SHP77 (cell line): ENCODE results near the gene CABLES2.

Source experiments
- DNase-seq, 2 experiments: peaks; one replicate each; lab custom pipeline; 2025; lab: John Stamatoyannopoulos, UW

Gene CABLES2

DNA sequence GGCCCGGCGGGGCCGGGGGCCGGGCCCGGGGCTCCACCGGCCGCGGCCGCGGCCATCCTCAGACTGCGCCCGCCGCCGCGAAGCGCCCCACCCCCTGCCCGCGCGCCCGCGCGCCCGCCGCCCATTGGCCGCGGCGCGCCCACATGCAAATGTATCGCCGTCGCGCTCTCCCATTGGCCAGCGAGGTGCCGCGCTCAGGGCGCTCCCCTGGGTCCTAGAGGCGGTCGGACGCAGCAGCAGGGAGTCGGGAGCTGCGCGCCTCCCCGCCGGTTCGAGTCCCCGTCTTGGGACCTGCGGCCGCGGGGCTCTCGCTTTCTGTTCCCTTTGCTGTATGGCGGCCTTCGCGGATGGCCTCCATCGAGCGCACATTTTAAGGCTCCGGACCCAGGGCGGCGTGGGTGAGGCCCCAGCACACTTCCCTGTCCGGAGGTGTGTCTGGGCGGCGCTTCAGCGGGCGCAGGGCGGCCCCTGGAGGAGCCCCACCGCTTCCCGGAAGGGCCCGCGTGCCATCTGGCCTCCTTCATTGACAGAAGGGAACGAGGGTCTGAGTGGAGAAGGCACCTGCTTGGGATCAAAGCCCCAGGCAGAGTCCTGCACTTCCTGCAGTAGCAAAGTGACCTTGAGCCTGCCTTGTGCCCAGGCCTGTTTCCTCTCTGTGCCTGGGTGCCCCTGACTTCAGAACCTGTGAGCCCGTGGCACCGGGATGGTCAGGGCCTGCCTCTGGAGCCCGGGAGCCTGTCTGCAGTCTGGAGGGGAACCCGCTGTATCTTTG, at the start of gene CABLES2:
Gene CABLES2 (minus strand): TSS at position 65 of the 772 bp plus-strand sequence. CDS start 9 bp downstream, at position 56.
- DNase-seq: peak; percentile 98 to 99

GRCh38 chr20:62455929-62456328, 48.8 kb upstream of the CABLES2 start:
- DNase-seq: no peak

- DNase-seq: no peak
These were observed 48.0 kb upstream of the CABLES2 start for GRCh38 chr20:62454904-62455636.

DNA sequence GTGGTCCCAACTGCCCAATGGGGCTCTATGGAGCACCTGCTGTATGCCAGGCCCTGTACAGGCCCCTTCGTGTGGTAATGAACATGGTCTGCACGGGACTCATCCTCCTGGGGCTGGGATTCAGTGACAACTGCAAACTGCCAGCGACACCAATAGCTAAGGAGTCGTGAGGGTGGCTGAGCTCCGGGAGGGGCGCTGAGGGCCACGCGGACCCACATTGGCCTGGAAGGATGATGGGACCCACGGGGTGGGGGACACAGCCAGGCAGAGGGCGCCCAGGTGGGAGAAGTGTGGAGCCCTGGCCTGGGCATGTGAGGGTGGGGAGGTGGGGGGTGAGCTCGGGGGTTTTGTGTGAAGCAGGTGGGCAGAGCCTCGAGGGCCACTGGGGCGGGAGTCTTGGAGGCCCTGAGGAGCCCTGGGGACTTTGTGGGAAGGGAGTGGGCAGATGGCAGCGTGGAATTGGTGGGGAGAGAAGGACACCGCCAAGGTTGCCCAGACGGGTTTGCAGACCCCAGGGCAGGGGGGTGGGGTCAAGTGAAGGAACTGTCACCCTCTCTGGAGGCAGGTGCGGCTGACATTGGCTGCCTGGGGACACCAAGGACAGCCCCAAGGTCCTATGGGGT, 46.2 kb upstream of the CABLES2 start:
- no peak for DNase-seq

DNA sequence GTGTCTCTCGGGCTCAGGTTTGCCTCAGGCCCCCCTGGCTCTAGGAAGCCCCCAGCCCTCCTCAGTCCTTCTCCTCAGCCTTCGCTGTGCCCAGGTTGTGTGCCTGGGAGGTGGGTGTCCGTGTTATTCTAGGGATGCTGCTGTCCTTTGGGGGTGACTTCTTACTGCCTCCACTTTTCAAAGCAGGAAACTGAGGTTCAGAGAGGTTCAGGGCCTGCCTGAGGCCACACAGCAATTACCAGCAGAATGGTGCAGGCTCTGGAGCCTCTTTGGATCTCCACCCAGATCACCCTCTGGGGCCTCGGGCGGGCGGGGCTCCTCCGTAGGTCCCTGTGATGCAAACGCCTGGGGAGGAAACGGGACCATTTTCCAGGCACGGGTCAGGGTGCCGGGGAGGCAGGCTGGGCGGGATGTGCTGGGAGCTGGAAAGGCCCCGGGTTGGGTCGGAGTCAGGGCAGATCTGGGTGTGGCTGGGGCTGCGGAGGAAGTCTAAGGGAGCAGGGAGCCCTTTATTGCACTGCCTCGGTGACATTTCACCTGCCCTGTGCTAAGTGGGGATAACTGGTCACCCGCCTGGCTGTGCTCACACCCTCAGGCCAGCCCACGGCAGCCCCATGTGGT, 45.5 kb upstream of the CABLES2 start:
- no peak for DNase-seq

GRCh38 chr20:62451970-62452369, 44.9 kb upstream of the CABLES2 start:
- no peak for DNase-seq

DNA sequence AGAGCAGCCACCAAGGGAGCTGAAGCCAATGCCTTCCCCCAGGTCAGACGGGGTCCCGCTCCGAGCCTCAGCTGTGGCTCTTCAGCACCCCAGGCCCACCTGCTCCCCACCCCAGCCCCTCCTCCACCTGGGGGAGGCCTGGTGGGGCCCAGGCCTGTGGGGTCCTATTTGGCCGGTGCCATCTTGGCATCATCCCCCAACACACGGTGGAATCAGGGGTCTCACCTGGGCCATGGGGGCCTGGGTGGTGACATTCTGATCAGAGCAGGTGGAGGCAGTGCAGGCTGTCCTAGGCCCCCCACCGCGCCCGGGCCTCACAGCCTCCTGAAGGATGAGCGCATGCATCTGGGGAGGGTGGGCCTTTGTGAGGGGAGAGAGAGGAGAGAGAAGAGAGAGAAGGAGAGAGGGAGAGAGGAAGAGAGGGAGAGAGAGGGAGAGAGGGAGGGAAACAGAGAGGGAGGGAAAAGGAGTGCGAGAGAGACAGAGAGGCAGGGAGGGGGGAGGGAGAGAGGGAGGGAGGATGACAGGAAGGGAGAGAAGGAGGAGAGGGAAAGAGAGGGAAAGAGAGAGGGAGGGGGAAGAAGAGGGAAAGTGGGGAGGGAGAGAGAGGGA, 44.2 kb upstream of the CABLES2 start:
- no peak for DNase-seq

- DNase-seq: no peak
These were observed 43.0 kb upstream of the CABLES2 start for GRCh38 chr20:62449951-62450691.

DNA sequence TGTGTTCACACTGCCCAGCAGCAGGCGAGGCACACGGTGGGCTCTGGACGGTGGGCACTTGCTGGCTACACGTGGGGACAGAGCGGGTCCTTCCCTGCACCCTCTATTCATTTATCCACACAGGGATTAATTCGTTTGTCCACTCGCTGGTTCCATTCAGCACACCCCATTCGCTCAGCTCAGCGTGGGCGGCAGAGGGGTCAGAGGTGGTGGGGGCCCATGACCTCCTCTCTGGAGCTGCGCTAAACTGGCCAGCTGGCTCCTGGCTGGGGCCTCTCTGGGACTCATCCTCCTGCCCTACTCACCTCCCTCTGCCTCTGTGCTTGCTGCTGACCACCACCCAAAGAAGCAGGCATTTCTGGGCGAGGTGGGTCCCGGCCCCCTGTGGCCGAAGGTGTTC, 41.7 kb upstream of the CABLES2 start:
- no peak for DNase-seq

DNA sequence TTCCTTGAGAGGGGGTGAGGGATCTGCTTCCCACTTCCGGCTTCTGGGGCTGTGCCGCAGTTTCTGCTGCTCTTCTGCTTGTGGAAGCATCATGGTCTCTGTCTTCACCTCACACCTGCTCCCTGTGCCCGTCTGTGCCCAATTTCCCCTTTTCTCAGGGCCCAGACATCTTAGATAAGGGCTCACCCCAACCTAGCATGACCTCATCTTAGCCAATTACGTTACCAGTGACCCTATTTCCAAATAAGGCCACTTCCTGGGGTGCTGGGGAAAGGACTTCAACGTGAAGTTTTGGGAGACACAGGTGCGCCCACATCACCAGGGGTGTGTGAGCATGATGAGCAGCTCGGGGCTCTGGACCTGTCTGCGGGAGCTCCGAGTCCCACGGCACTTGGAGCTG, 41.0 kb upstream of the CABLES2 start:
- no peak for DNase-seq

DNA sequence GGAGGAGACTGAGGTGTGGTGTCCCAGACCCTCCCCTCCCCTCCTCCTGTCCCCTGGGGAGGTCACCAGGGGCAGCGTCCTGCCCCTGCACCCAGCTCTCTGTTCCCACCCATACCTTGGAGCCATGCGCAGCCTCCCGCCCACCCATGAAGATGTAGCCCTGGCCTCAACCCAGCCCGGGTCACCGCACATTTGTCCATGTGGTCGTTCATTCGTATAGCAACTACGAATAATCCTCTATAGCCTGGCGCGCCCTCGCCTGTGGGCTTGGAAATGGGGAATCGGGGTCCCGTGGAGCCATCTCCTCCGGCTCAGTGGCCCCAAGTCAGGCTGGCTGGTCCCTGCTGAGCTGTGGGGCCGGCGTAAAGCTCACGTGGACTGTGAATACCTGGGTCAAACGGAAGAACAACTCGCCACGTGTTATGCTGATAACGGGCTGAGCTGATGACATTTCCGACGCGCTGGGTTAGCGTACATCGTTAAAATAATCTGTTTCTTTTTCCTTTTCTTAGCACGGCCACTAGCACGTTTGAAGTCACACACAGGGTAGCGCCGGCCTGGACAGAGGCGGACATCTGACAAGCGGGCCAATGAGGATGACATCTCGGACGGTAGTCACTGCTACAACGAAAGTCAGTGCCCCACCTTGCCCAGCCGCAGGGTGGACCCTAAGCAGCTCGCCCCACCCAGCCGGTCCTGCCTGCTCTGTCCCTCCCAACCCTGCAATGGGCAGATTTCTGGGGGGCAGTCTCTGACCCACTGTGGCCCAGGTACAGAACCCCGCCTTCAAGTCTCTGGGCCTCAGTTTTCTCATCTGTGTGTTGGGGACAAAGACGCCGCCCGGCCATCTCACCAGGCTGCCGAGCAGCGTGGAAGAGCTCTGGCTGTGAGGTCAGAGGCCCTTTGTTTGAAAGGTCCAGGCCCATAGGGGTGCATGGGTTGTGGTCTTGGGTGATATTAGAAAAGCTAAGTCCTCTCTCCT, 40.1 kb upstream of the CABLES2 start:
- no peak for DNase-seq

- DNase-seq: no peak
These were observed 39.4 kb upstream of the CABLES2 start for GRCh38 chr20:62446481-62446880.

GRCh38 chr20:62445553-62446340, 38.7 kb upstream of the CABLES2 start:
- DNase-seq: no peak

- no peak for DNase-seq
These were observed 37.2 kb upstream of the CABLES2 start for GRCh38 chr20:62444286-62444685.

DNA sequence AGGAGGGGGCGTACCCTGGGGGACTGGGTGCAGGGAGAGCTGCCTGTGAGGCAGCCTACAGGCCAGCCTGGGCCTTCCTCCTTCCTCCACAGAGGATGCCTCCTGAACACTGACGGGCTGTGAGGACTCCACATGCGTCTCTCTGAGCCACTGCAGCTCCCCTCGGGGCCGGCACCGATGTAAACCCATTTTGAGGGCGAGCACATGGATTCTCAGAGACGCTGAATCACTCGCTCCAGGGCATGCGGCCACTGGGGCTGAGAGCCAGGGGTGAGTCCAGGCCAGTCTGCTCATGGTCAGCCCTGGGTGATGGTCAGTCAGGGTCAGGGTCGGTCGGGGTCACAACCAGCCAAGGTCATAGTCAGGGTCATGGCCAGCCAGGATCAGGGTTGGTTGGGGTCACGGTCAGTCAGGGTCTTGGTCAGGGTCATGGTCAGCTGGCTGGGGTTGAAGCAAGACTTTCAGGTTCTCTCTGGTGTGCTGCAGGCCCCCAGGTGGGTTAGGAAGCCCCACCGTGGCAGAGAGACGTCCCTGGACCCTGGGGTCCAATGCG, 35.0 kb upstream of the CABLES2 start:
- no peak for DNase-seq

DNA sequence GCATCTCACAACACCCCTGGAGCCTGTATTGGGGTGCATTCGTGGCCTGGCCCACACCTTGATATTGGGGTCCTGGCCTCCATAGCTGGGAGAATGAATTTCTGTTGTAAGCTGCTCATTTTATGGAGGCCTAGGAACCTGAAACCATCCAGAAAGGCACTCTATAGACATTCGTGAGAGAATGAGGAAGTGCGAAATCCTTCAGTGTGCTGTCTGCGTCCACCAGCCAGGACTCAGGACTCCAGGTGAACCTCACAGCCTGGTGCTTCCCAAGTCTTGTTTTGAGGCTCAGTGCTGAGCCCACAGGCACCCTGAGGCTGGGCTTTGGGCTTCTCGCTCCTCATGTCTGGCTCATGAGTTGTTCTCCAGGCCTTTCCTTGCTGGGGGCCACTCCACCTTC, 32.1 kb upstream of the CABLES2 start:
- no peak for DNase-seq

DNA sequence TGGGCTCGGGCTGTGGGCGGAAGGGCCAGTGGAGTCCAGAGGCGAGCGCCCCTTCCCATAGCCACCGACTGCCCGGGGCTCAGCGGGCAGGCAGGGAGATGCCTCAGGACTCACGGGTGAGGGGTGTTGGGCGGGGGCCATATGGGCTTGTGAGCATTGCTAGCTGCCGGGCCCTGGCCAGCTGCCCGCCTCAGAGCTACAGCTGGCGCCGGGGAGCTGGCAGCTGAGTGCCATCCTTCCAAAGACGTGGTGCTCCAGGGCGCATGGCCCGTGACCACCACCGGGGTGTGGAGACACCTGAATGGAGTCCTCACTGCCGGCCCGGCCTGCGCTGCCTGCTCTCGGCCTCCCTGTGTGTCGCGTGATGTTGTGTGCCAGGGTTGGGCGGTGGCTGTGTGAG, 30.8 kb upstream of the CABLES2 start:
- peak; percentile 53 to 71 for DNase-seq

GRCh38 chr20:62437496-62437895, 30.4 kb upstream of the CABLES2 start:
- DNase-seq: no peak

GRCh38 chr20:62436692-62437091, 29.6 kb upstream of the CABLES2 start:
- DNase-seq: no peak
